GM23248 (cell line): ENCODE measurements around the gene PNMA6A. TPM values are rescaled to one million over a fixed set of nuclear protein-coding genes. Genes with fewer than 3 reads are reported as not detected.
A peak's percentile ranks its signal among the peaks of the same experiment; 100 is the strongest.

Experiments used
- DNase-seq: peaks from one replicate; pipeline ENCODE4 v3.0.0-alpha.2; 2015
- H2AFZ ChIP-seq: fragments of 200-600 bp; sonication (generic); 2 replicates; pipeline ENCODE4 v1.6.1; 2016; ENCODE audit warnings: antibody characterized with exemption
- H3F3A ChIP-seq: fragments of 200-600 bp; sonication (generic); 2 replicates; pipeline ENCODE4 v1.6.1; 2016; ENCODE audit warnings: mild to moderate bottlenecking, antibody characterized with exemption, mixed run types; ENCODE audit not compliant: insufficient read depth
- H3K27ac ChIP-seq: fragments of 200-600 bp; sonication (generic); 2 replicates; pipeline ENCODE4 v1.5.1; 2016; ENCODE audit warnings: mild to moderate bottlenecking
- H3K27me3 ChIP-seq: fragments of 200-600 bp; sonication (generic); replicated peaks from 2 replicates; pipeline ENCODE4 v1.6.1; 2016; ENCODE audit warnings: mild to moderate bottlenecking; ENCODE audit not compliant: insufficient read depth
- H3K36me3 ChIP-seq: fragments of 200-600 bp; sonication (generic); 2 replicates; pipeline ENCODE4 v1.6.1; 2016; ENCODE audit warnings: low read depth, mild to moderate bottlenecking
- H3K4me1 ChIP-seq: fragments of 200-600 bp; sonication (generic); 2 replicates; pipeline ENCODE4 v1.6.1; 2016; ENCODE audit warnings: mild to moderate bottlenecking; ENCODE audit not compliant: insufficient read depth
- H3K4me2 ChIP-seq: fragments of 200-600 bp; sonication (generic); one replicate; pipeline ENCODE4 v1.6.1; 2016; ENCODE audit warnings: mild to moderate bottlenecking; ENCODE audit not compliant: unreplicated experiment
- H3K4me3 ChIP-seq: fragments of 200-600 bp; sonication (generic); 2 replicates; pipeline ENCODE4 v1.5.1; 2016; ENCODE audit warnings: mild to moderate bottlenecking
- H3K79me2 ChIP-seq: fragments of 200-600 bp; sonication (generic); 2 replicates; pipeline ENCODE4 v1.6.1; 2016; ENCODE audit warnings: mild to moderate bottlenecking; ENCODE audit not compliant: insufficient read depth
- H3K9ac ChIP-seq: fragments of 200-600 bp; sonication (generic); 2 replicates; pipeline ENCODE4 v1.6.1; 2016; ENCODE audit warnings: mild to moderate bottlenecking
- H3K9me2 ChIP-seq: fragments of 200-600 bp; sonication (generic); 2 replicates; pipeline ENCODE4 v1.6.1; 2016; ENCODE audit warnings: mixed run types, mild to moderate bottlenecking, moderate library complexity; ENCODE audit not compliant: insufficient read depth
- H3K9me3 ChIP-seq: fragments of 200-600 bp; sonication (generic); one replicate; pipeline ENCODE4 v1.6.1; 2017; ENCODE audit warnings: low read depth
- H4K20me1 ChIP-seq: fragments of 200-600 bp; sonication (generic); 2 replicates; pipeline ENCODE4 v1.6.0; 2016; ENCODE audit not compliant: insufficient read depth
- EZH2 ChIP-seq: fragments of 200-600 bp; sonication (generic); IDR thresholded peaks from 2 replicates; pipeline ENCODE4 v1.6.1; 2018; ENCODE audit warnings: antibody characterized with exemption, mild to moderate bottlenecking; ENCODE audit not compliant: insufficient read depth, poor library complexity, severe bottlenecking
- EZH2phosphoT487 ChIP-seq: fragments of 200-600 bp; sonication (generic); IDR thresholded peaks from 2 replicates; pipeline ENCODE4 v1.6.1; 2018; ENCODE audit warnings: antibody characterized with exemption, moderate library complexity, mild to moderate bottlenecking, low read depth; ENCODE audit not compliant: insufficient read depth
- WGBS, 2 experiments: methylation state at CpG; one replicate each; pipeline ENCODE4 v1.1.6; 2015 to 2017; ENCODE audit warnings: low lambda C conversion rate in 2 of 2, low coverage in 1 of 2; ENCODE audit errors: missing lambda C conversion rate in 2 of 2; 5-methylcytosine and 5-hydroxymethylcytosine counted together
- in situ Hi-C: fragments of 300-500 bp; cut with MboI; formaldehyde crosslinking; loops from 2 replicates; pipeline ENCODE4 v1.15.0; 2020
- polyA plus RNA-seq: library from polyadenylated mRNA; unstranded; fragments of >200 nt; fragmentation: Nextera tagmentation; extraction: Ambion mirVana; gene quantifications from 2 replicates; pipeline ENCODE4 v1.2.1, GENCODE V29; 2016
- total RNA-seq: library from RNA; depleted of rRNA; stranded (reverse); fragments of >200 nt; shearing (Covaris generic); gene quantifications from 2 replicates; pipeline ENCODE4 v1.2.3, GENCODE V29; 2014

The PNMA6A gene
- total and polyA plus RNA-seq, 2 experiments from 2014 or later = 0.19 to 0.22 TPM

DNA sequence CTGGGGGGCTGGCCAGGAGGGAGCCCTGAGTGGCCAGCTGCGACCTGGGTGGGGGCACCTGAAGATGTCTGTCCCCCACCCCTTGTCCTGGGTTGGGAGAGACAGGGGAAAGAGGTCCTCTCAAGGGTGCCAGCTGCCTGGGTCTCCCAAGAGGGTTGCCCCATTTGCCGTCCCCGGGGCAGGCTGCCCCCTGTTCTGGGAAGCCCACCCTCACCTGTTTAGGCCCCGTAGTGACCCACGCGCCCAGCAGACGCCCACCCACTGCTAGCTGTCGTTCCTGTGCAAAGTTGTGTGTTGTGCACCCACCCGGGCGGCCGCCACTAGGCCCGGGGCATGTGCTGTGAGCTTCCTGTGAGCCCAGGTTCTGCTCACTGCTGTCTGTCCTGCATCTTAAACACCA is 41.5 kb upstream of the PNMA6A start:
- Histone ChIP-seq H3K9me3 (no peaks in the 10 kb centered on the region), H3K9ac (no peak overlapping the region), H3K9me2 (no peaks in the 10 kb centered on the region), H3K4me2 (no peak overlapping the region), H4K20me1 (no peaks in the 10 kb centered on the region), H3K27ac (no peak overlapping the region), H3K79me2 (no peaks in the 10 kb centered on the region), H3K4me1 (no peaks in the 10 kb centered on the region), H3K4me3 (no peak overlapping the region), H3K36me3 (no peaks in the 10 kb centered on the region), H3F3A (no peaks in the 10 kb centered on the region), H2AFZ (no peak overlapping the region), H3K27me3 (no peaks in the 10 kb centered on the region)
- TF ChIP-seq EZH2phosphoT487 = no peak
- TF ChIP-seq EZH2 = no peak
- in situ Hi-C loops = loop anchor here (25.0 kb wide), 1 partner anchor 406 kb away; the partner anchor contains the start of gene TREX2
- no peak for DNase-seq
- 67 to 81% methylated on average over 6 to 12 of the region's 12 CpGs for WGBS, 2 experiments

DNA sequence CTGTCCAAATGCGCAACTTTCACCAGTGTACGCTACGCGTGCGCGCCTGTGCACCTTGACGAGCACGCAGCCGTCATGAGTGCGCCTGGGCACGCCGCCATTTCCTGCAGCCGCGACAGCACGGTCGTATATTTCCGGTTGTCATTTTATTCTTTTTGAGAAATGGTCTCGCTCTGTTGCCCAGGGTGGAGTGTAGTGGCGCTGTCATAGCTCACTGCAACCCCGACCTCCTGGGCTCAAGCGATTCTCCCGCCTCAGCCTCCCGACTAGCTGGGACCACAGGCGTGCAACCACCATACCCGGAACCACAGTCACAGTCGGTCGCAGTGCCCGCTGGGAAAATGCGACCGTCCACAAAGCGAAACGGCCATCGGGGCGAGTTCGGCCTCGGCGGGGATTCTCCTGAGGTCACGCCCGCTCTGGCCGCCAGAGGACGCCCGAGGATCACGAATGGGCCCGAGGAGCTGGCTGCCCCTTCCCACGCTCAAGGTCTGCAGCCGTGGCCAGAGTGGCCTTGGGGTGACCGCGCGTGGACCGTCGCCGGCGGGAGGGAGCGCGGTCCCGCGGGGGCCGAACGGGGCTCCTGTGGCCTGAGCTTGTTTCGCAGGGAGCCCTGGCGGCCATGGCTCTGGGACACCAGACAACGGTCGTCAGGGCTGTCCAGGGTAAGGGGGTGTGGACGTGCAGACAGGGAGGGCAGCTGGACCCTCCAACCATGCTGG is 39.7 kb upstream of the PNMA6A start:
- Histone ChIP-seq H3K9me3 (no peaks in the 10 kb centered on the region), H3K9ac (peak overlapping the region; percentile 70), H3K4me2 (peak overlapping the region; percentile 68), H3K4me3 (peak overlapping the region; percentile 70), H3K36me3 (no peaks in the 10 kb centered on the region), H3K4me1 (no peaks in the 10 kb centered on the region), H2AFZ (peak overlapping the region; percentile 82), H3K79me2 (no peaks in the 10 kb centered on the region), H3K9me2 (no peaks in the 10 kb centered on the region), H3K27me3 (no peaks in the 10 kb centered on the region), H4K20me1 (no peaks in the 10 kb centered on the region), H3F3A (no peaks in the 10 kb centered on the region), H3K27ac (no peak overlapping the region)
- no peak for TF ChIP-seq EZH2phosphoT487
- in situ Hi-C loops = loop anchor here (25.0 kb wide), 1 partner anchor 405 kb away; the partner anchor contains the start of gene TREX2
- WGBS, 2 experiments = 7 to 29% methylated on average over 21 to 25 of the region's 64 CpGs
- DNase-seq = peak; percentile 74

DNA sequence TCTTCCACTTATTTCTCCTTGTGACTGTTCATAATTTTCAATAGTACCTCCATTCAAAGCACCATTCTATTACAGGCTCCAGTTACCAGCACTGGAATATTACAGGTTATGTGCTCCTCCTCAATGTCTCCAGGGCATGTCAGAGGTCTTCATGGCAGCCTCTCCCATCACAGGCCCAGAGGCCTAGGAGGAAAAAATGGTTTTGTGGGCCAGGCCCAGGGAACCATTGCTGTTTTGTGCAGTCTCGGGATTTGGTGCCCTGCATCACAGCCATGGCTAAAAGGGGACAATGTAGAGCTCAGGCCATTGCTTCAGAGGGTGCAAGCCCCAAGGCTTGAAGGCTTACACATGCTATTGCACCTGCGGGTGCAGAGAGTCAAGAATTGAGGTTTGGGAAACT is 23.2 kb upstream of the PNMA6A start:
- Histone ChIP-seq H3K36me3 (no peaks in the 10 kb centered on the region), H3K4me1 (no peaks in the 10 kb centered on the region), H3K4me2 (no peak overlapping the region), H3K79me2 (no peaks in the 10 kb centered on the region), H2AFZ (no peak overlapping the region), H3K9me2 (no peaks in the 10 kb centered on the region), H3K4me3 (no peak overlapping the region), H3K27ac (no peak overlapping the region), H3F3A (no peaks in the 10 kb centered on the region), H3K27me3 (no peaks in the 10 kb centered on the region), H3K9me3 (no peaks in the 10 kb centered on the region), H4K20me1 (no peaks in the 10 kb centered on the region), H3K9ac (no peak overlapping the region)
- in situ Hi-C loops = loop anchor here (25.0 kb wide), 1 partner anchor 388 kb away; the partner anchor contains the start of gene TREX2
- no peak for DNase-seq
- TF ChIP-seq EZH2 (no peak), EZH2phosphoT487 (no peak)
- 33 to 35% methylated on average over 1 to 2 of the region's 2 CpGs for WGBS, 2 experiments

DNA sequence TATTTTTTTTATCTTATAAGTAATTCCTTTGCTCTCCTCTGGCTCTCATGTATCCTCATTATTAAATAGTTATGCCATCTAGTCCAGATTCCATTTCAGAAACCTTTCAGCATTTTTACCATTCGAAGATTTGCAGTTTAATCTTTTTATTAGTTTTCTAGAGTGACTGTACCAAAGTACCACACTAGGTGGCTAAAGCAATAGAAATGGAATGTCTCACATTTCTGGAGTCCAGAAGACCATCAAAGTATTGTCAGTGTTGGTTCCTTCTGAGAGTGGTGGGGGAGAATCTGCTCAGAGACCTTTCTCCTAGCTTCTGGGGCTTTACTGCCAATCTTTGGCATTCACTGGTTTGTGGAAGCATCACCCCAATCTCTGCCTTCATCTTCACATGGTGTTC is 19.7 kb upstream of the PNMA6A start:
- Histone ChIP-seq H3K9me2 (no peaks in the 10 kb centered on the region), H3K79me2 (no peaks in the 10 kb centered on the region), H3K4me2 (no peak overlapping the region), H3K36me3 (no peaks in the 10 kb centered on the region), H3K9ac (no peak overlapping the region), H3K9me3 (no peaks in the 10 kb centered on the region), H3F3A (no peaks in the 10 kb centered on the region), H3K4me1 (no peaks in the 10 kb centered on the region), H3K27ac (no peak overlapping the region), H2AFZ (no peak overlapping the region), H4K20me1 (no peaks in the 10 kb centered on the region), H3K27me3 (no peaks in the 10 kb centered on the region), H3K4me3 (no peak overlapping the region)
- in situ Hi-C loops = no loop called here
- DNase-seq = no peak
- no peak for TF ChIP-seq EZH2phosphoT487
- WGBS, 2 experiments = 65 to 85% methylated on average over 1 of the region's 1 CpG
